Gastrocnemius medialis (tissue), 4 donors: ENCODE data around the gene RELL1.

Experiments used
- CTCF ChIP-seq, 5 experiments: fragments of 450-650 bp in 3 of 5; fragments of 200-600 bp in 2 of 5; sonication (generic) in 2 of 5; IDR thresholded peaks in 4 of 5; conservative IDR thresholded peaks in 1 of 5; 1 replicate in 4 of 5; 2 replicates in 1 of 5; pipeline ENCODE4 v1.5.1; 2016 to 2019; ENCODE audit warnings: antibody characterized with exemption in 5 of 5, mild to moderate bottlenecking in 3 of 5, moderate library complexity in 3 of 5
- POLR2A ChIP-seq, 2 donors: fragments of 450-650 bp; IDR thresholded peaks; one replicate each; pipeline ENCODE4 v1.6.1; 2017; ENCODE audit warnings: antibody characterized with exemption in 2 of 2, mild to moderate bottlenecking in 2 of 2, moderate library complexity in 2 of 2

DNA sequence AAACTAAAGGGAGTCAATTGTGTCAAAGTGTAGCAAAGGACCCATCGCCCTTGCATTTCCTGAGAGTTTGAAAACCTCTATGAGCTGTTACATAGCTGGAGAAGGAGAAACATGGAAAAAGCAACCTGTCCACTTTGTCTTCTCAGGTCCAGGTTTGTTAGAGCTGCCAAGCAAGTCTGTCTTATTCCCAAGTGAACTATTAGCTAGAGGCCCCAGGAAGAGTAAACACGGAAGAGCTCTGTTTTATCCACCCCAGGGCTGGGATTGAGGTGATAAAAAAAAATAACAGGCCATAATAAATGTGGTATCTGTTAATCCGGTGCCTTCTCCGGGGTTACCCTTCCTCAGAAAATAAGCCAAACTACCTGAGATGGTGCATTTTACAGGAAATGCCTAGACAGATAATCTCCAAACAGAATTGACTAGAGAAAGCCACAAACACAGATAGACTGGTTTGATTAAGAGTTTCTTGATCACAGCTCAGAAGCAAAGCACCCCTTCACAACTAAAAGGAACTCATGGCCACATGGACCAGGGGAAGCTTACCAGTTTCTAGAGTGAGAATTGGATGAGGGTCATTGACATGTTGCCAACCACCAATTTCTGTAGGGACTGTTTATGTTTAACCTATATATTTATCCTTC, 35.9 kb upstream of the RELL1 start:
- TF ChIP-seq POLR2A (IDR thresholded peaks at IDR 0.05) (no peak), CTCF (IDR thresholded peaks at IDR 0.05 in 4 of 5, conservative IDR thresholded peaks at IDR 0.05 in 1 of 5) (no peak)
